Epidermal melanocyte (primary cell): ENCODE results near the gene HIC1.

Experiments used
- DNase-seq: peaks from one replicate; pipeline ENCODE4 v3.0.0; 2011; ENCODE audit warnings: low spot score; ENCODE audit not compliant: insufficient read length

Gene HIC1

GRCh38 chr17:2076087-2076984 is 21.4 kb downstream of the HIC1 start:
- no peak for DNase-seq

GRCh38 chr17:2077040-2077439 is 22.1 kb downstream of the HIC1 start:
- no peak for DNase-seq

GRCh38 chr17:2081564-2081963 is 26.7 kb downstream of the HIC1 start:
- no peak for DNase-seq

GRCh38 chr17:2082003-2082781 is 27.3 kb downstream of the HIC1 start:
- no peak for DNase-seq

GRCh38 chr17:2083613-2084035 is 28.7 kb downstream of the HIC1 start:
- no peak for DNase-seq

- no peak for DNase-seq
Observed at GRCh38 chr17:2084036-2084765, 29.3 kb downstream of the HIC1 start.

- no peak for DNase-seq
Observed at GRCh38 chr17:2084766-2085647, 30.1 kb downstream of the HIC1 start.

- no peak for DNase-seq
Observed at GRCh38 chr17:2085648-2085949, 30.7 kb downstream of the HIC1 start.

- no peak for DNase-seq
Observed at GRCh38 chr17:2086306-2086705, 31.4 kb downstream of the HIC1 start.

GRCh38 chr17:2087597-2088211 is 32.8 kb downstream of the HIC1 start:
- no peak for DNase-seq

GRCh38 chr17:2089021-2089422 is 34.1 kb downstream of the HIC1 start:
- DNase-seq: peak; percentile 41

- no peak for DNase-seq
Observed at GRCh38 chr17:2090210-2090641, 35.3 kb downstream of the HIC1 start.

- DNase-seq: peak; percentile 90
Observed at GRCh38 chr17:2090804-2091534, 36.1 kb downstream of the HIC1 start.

GRCh38 chr17:2092253-2092652 is 37.4 kb downstream of the HIC1 start:
- DNase-seq: no peak

GRCh38 chr17:2093349-2093748 is 38.4 kb downstream of the HIC1 start:
- no peak for DNase-seq

- no peak for DNase-seq
Observed at GRCh38 chr17:2094891-2095535, 40.1 kb downstream of the HIC1 start.

- no peak for DNase-seq
Observed at GRCh38 chr17:2095536-2095910, 40.6 kb downstream of the HIC1 start.

- DNase-seq: no peak
Observed at GRCh38 chr17:2101448-2102257, 46.8 kb downstream of the HIC1 start.
